Measurements from ENCODE around the gene CDH11.

- TF ChIP-seq EZH2 (IDR thresholded peaks at IDR 0.05; ENCODE audit: low read length, missing control alignments), result no peak
- no peak for TF ChIP-seq CTCF (conservative IDR thresholded peaks at IDR 0.05 in 1 of 2, IDR thresholded peaks at IDR 0.05 in 1 of 2; ENCODE audit: low read depth in 1 of 2, low read length in 2 of 2)
These were observed 105.1 kb downstream of the CDH11 start for GRCh38 chr16:65016754-65017153.
